ENCODE results near the gene PINK1. TPM values are rescaled to one million over a fixed set of nuclear protein-coding genes. Genes with fewer than 3 reads are reported as not detected.

The PINK1 gene
- total and polyA plus RNA-seq, 2 of the 13 experiments (the other 11 are each of a cell fraction or from before 2014, with no cell fraction given), result 15.3 to 16.1 TPM

DNA sequence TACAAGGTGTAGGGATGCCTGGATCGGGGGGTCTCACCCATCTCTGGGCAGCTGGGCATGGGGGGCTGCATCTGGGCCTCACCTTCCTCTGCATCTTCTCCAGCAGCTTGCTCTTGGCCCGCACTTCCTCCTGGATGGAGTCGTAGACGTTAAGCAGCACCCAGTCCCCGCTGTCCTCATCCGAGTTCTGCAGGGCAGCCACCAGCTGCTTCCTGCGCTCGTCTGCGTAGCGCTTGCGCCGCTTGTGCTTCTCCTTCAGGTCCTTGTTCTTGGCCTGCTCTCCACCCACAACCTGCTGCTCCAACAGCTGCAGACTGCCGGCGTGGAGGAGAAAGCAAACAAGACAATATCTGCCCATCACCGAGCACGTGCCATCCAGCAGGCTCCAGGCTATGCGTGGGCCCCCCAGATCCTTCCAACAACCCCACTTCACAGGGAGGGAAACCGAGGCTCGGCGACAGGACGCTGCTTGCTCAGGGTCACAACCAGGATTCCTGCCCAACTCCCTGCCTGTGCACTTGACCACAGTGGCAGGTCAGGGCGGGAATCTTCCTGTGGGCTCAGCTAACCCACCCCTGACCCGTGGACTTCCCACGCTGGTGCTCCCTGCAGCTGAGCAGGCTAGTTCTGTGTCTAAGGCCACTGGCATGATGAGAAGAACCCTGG, 49.4 kb downstream of the PINK1 start:
- H3K79me2 ChIP-seq (ENCODE audit: insufficient read depth, low read length), result no peaks in the 10 kb centered on the region
- 56% methylated on average over 14 of the region's 24 CpGs for WGBS (ENCODE audit: low lambda C conversion rate)
- no peaks in the 10 kb centered on the region for H4K20me1 ChIP-seq (ENCODE audit: insufficient read depth, low read length)
- ChIA-PET POLR2A (no interaction called here), CTCF (ENCODE audit: low intra/inter-chr PET ratio, low total read pairs) (no interaction called here)
- no peak for FAIRE-seq
- H3K27me3 ChIP-seq (ENCODE audit: control insufficient read depth in 1 of 2, insufficient read depth in 2 of 2, low read length in 2 of 2), result peaks cover 2 to 56% of the 10 kb centered on the region in 2 experiments; a peak in 4 of 5 replicates
- no peak for ATAC-seq
- H3K9ac ChIP-seq (ENCODE audit: insufficient read depth, low read depth, low read length), result no peak overlapping the region
- no peaks in the 10 kb centered on the region for H3K36me3 ChIP-seq (replicated peaks in 1 of 2; ENCODE audit: control insufficient read depth in 1 of 2, insufficient read depth in 2 of 2, low read length in 2 of 2)
- no peak overlapping the region for H3K27ac ChIP-seq (ENCODE audit: extremely low read length, insufficient read depth, low read length)
- no peak overlapping the region for H3K4me3 ChIP-seq (replicated peaks in 1 of 3; ENCODE audit: insufficient read depth in 1 of 3, low read depth in 2 of 3, low read length in 3 of 3)
- in situ Hi-C loops (cut with HindIII; ENCODE audit: extremely low pct_ligation_motif_present, low pct_unique_long_range_greater_than_20kb), result no loop called here
- no peak for DNase-seq (ENCODE audit: low spot score)
- no peak overlapping the region for H3K4me2 ChIP-seq (ENCODE audit: low read depth, low read length)
- H3K9me3 ChIP-seq (ENCODE audit: low read length), result no peaks in the 10 kb centered on the region
- BruUV-seq (replicated peaks), result no TSS peak
- TF ChIP-seq ZKSCAN5 (CRISPR knock-in tag; IDR thresholded peaks at IDR 0.05), result no peak
- TF ChIP-seq SMYD3 (CRISPR knock-in tag; IDR thresholded peaks at IDR 0.05), result no peak
- TF ChIP-seq, protein P1, sequence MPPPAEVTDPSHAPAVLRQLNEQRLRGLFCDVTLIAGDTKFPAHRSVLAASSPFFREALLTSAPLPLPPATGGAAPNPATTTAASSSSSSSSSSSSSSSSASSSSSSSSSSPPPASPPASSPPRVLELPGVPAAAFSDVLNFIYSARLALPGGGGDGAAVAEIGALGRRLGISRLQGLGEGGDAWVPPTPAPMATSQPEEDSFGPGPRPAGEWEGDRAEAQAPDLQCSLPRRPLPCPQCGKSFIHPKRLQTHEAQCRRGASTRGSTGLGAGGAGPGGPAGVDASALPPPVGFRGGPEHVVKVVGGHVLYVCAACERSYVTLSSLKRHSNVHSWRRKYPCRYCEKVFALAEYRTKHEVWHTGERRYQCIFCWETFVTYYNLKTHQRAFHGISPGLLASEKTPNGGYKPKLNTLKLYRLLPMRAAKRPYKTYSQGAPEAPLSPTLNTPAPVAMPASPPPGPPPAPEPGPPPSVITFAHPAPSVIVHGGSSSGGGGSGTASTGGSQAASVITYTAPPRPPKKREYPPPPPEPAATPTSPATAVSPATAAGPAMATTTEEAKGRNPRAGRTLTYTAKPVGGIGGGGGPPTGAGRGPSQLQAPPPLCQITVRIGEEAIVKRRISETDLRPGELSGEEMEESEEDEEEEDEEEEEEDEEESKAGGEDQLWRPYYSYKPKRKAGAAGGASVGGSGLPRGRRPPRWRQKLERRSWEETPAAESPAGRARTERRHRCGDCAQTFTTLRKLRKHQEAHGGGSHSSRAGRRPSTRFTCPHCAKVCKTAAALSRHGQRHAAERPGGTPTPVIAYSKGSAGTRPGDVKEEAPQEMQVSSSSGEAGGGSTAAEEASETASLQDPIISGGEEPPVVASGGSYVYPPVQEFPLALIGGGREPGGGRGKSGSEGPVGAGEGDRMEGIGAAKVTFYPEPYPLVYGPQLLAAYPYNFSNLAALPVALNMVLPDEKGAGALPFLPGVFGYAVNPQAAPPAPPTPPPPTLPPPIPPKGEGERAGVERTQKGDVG (CRISPR knock-in tag; IDR thresholded peaks at IDR 0.05; ENCODE audit: borderline replicate concordance), result no peak
- no peak for TF ChIP-seq SETDB1 (CRISPR knock-in tag; IDR thresholded peaks at IDR 0.05; ENCODE audit: borderline replicate concordance)
- TF ChIP-seq ZNF124 (CRISPR knock-in tag; IDR thresholded peaks at IDR 0.05), result no peak
- TF ChIP-seq, protein P2, sequence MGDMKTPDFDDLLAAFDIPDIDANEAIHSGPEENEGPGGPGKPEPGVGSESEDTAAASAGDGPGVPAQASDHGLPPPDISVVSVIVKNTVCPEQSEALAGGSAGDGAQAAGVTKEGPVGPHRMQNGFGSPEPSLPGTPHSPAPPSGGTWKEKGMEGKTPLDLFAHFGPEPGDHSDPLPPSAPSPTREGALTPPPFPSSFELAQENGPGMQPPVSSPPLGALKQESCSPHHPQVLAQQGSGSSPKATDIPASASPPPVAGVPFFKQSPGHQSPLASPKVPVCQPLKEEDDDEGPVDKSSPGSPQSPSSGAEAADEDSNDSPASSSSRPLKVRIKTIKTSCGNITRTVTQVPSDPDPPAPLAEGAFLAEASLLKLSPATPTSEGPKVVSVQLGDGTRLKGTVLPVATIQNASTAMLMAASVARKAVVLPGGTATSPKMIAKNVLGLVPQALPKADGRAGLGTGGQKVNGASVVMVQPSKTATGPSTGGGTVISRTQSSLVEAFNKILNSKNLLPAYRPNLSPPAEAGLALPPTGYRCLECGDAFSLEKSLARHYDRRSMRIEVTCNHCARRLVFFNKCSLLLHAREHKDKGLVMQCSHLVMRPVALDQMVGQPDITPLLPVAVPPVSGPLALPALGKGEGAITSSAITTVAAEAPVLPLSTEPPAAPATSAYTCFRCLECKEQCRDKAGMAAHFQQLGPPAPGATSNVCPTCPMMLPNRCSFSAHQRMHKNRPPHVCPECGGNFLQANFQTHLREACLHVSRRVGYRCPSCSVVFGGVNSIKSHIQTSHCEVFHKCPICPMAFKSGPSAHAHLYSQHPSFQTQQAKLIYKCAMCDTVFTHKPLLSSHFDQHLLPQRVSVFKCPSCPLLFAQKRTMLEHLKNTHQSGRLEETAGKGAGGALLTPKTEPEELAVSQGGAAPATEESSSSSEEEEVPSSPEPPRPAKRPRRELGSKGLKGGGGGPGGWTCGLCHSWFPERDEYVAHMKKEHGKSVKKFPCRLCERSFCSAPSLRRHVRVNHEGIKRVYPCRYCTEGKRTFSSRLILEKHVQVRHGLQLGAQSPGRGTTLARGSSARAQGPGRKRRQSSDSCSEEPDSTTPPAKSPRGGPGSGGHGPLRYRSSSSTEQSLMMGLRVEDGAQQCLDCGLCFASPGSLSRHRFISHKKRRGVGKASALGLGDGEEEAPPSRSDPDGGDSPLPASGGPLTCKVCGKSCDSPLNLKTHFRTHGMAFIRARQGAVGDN (CRISPR knock-in tag; IDR thresholded peaks at IDR 0.05), result no peak
- TF ChIP-seq ZNF414 (CRISPR knock-in tag; IDR thresholded peaks at IDR 0.05), result no peak
- peaks cover 37% of the 10 kb centered on the region for H3K4me1 ChIP-seq (ENCODE audit: insufficient read depth, low read length)
- intact Hi-C loops (cut with micrococcal nuclease; ENCODE audit: unreplicated experiment), result no loop called here
- H2AFZ ChIP-seq (ENCODE audit: low read length), result no peak overlapping the region

All from HepG2 (cell line).